Measurements from ENCODE around the gene ZNF273. TPM values are rescaled to one million over a fixed set of nuclear protein-coding genes. Genes with fewer than 3 reads are reported as not detected.

ZNF273 gene
- total RNA-seq, 1 experiment from 2014 or later, result 17.9 TPM

GRCh38 chr7:64879800-64880199 is 23.3 kb upstream of the ZNF273 start:
- Histone ChIP-seq H3K79me2 (ENCODE audit: insufficient read depth, low read length) (no peaks in the 10 kb centered on the region), H3K9ac (ENCODE audit: extremely low read depth, insufficient read length, low read length) (no peak overlapping the region), H3K4me1 (ENCODE audit: insufficient read depth, low read length) (no peaks in the 10 kb centered on the region), H2BK12ac (ENCODE audit: insufficient read length, low read depth, low read length) (no peak overlapping the region), H2BK5ac (ENCODE audit: insufficient read length, low read length) (no peak overlapping the region), H3K18ac (ENCODE audit: insufficient read length, low read depth, low read length) (no peak overlapping the region), H4K5ac (ENCODE audit: insufficient read length, low read depth, low read length) (no peak overlapping the region), H4K91ac (ENCODE audit: insufficient read length, low read depth, low read length) (no peak overlapping the region), H2AK5ac (ENCODE audit: insufficient read length, low read length) (no peak overlapping the region), H2AFZ (ENCODE audit: low read length) (no peak overlapping the region), H3K56ac (ENCODE audit: insufficient read length, low read depth, low read length) (no peak overlapping the region), H3K4me2 (ENCODE audit: insufficient read depth, insufficient read length, low read length) (no peak overlapping the region), H3K79me1 (ENCODE audit: insufficient read depth, low read depth, low read length, poor library complexity, severe bottlenecking) (no peaks in the 10 kb centered on the region), H3K9me3 (ENCODE audit: control insufficient read depth, low read depth, low read length) (no peaks in the 10 kb centered on the region), H3K27ac (ENCODE audit: insufficient read length, low read depth, low read length) (no peak overlapping the region), H2BK15ac (ENCODE audit: low read depth, low read length) (no peak overlapping the region), H4K8ac (replicated peaks; ENCODE audit: insufficient read length, low read depth, low read length) (no peak overlapping the region), H3K23me2 (ENCODE audit: insufficient read length, low read depth, low read length, poor library complexity, severe bottlenecking) (no peaks in the 10 kb centered on the region), H3K14ac (ENCODE audit: insufficient read depth, low read length) (no peak overlapping the region), H3K27me3 (ENCODE audit: insufficient read depth, low read length) (no peaks in the 10 kb centered on the region; the same call in 1 of the 2 replicates), H4K20me1 (ENCODE audit: control insufficient read depth, insufficient read depth, insufficient read length) (no peaks in the 10 kb centered on the region), H3K23ac (ENCODE audit: insufficient read length, low read depth, low read length) (no peak overlapping the region), H2BK120ac (ENCODE audit: low read depth, low read length, poor library complexity, severe bottlenecking) (no peak overlapping the region), H2BK20ac (ENCODE audit: low read depth, low read length, poor library complexity, severe bottlenecking) (no peak overlapping the region), H3K4ac (ENCODE audit: low read depth, low read length) (no peak overlapping the region), H3T11ph (ENCODE audit: low read length) (no peak overlapping the region)
- Mint-ChIP-seq H3K36me3 (ENCODE audit: insufficient read depth in 1 of 3, low read depth in 3 of 3) (peaks cover 6 to 8% (median 6%) of the 10 kb centered on the region in 3 experiments; a peak in 5 of 7 replicates), H3K27ac (no peak overlapping the region), H3K27me3 (ENCODE audit: low read depth) (peaks cover 56% of the 10 kb centered on the region), H3K4me1 (0 out of 4 replicates have a peak, but pooled peaks cover 0 to 3% of the 10 kb centered on the region in 2 experiments), H3K4me3 (no peak overlapping the region), H3K9me3 (peaks cover 76 to 82% of the 10 kb centered on the region in 2 experiments)
- peak; percentile 4 for DNase-seq
- no CpG with 5 or more reads among the region's 17 CpGs for WGBS (ENCODE audit: extremely low coverage, insufficient read length, low lambda C conversion rate)
- no peak for TF ChIP-seq CTCF (conservative IDR thresholded peaks at IDR 0.05)
